Suprapubic skin (tissue), 3 donors: Measurements from ENCODE around the gene SEMA5A.

Experiments
- POLR2A ChIP-seq, 2 donors: fragments of 450-650 bp; IDR thresholded peaks; one replicate each; pipeline ENCODE4 v1.6.1; 2017; ENCODE audit warnings: antibody characterized with exemption in 2 of 2, mild to moderate bottlenecking in 2 of 2, moderate library complexity in 2 of 2
- TF ChIP-seq, protein P1 (sequence below), 2 donors: fragments of 200-600 bp in 1 of 2; fragments of 450-650 bp in 1 of 2; sonication (generic) in 1 of 2; IDR thresholded peaks; one replicate each; pipeline ENCODE4 v1.5.1; 2016 to 2019; ENCODE audit warnings: antibody characterized with exemption in 2 of 2, mild to moderate bottlenecking in 1 of 2, moderate library complexity in 1 of 2

GRCh38 chr5:9140202-9140601 lies 405.7 kb downstream of the SEMA5A start:
- TF ChIP-seq, protein P1, sequence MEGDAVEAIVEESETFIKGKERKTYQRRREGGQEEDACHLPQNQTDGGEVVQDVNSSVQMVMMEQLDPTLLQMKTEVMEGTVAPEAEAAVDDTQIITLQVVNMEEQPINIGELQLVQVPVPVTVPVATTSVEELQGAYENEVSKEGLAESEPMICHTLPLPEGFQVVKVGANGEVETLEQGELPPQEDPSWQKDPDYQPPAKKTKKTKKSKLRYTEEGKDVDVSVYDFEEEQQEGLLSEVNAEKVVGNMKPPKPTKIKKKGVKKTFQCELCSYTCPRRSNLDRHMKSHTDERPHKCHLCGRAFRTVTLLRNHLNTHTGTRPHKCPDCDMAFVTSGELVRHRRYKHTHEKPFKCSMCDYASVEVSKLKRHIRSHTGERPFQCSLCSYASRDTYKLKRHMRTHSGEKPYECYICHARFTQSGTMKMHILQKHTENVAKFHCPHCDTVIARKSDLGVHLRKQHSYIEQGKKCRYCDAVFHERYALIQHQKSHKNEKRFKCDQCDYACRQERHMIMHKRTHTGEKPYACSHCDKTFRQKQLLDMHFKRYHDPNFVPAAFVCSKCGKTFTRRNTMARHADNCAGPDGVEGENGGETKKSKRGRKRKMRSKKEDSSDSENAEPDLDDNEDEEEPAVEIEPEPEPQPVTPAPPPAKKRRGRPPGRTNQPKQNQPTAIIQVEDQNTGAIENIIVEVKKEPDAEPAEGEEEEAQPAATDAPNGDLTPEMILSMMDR (IDR thresholded peaks at IDR 0.05) = no peak
- no peak for TF ChIP-seq POLR2A (IDR thresholded peaks at IDR 0.05)
